Trophoblast cell (in vitro differentiated cells and primary cell): Measurements from ENCODE around the gene FBXL19.

Experiments
- DNase-seq, 2 donors: peaks; one replicate each; pipeline ENCODE4 v3.0.0-alpha.2; 2016
- H2AFZ ChIP-seq: 2 replicates; pipeline ENCODE4 v1.6.1; 2013; ENCODE audit warnings: low read length, moderate library complexity, mild to moderate bottlenecking; ENCODE audit not compliant: insufficient read depth, poor library complexity
- H2AK5ac ChIP-seq: 2 replicates; pipeline ENCODE4 v1.6.1; 2013; ENCODE audit warnings: mild to moderate bottlenecking, low read length
- H2BK120ac ChIP-seq: 2 replicates; pipeline ENCODE4 v1.6.1; 2013; ENCODE audit warnings: low read length, mild to moderate bottlenecking, moderate library complexity; ENCODE audit not compliant: insufficient read depth, poor library complexity
- H2BK12ac ChIP-seq: 2 replicates; pipeline ENCODE4 v1.6.1; 2013; ENCODE audit warnings: mild to moderate bottlenecking, low read length, moderate library complexity
- H2BK5ac ChIP-seq: 2 replicates; pipeline ENCODE4 v1.6.1; 2013; ENCODE audit warnings: low read length, low read depth, moderate library complexity, mild to moderate bottlenecking; ENCODE audit not compliant: poor library complexity
- H3K14ac ChIP-seq: 2 replicates; pipeline ENCODE4 v1.6.1; 2013; ENCODE audit warnings: mild to moderate bottlenecking, low read length
- H3K18ac ChIP-seq: 2 replicates; pipeline ENCODE4 v1.6.1; 2013; ENCODE audit warnings: mild to moderate bottlenecking, low read length
- H3K23ac ChIP-seq: 2 replicates; pipeline ENCODE4 v1.6.1; 2013; ENCODE audit warnings: low read length
- H3K27ac ChIP-seq: 2 replicates; pipeline ENCODE4 v1.5.1; 2013; ENCODE audit warnings: low read depth, mild to moderate bottlenecking, inconsistent platforms, low read length, moderate library complexity
- H3K27me3 ChIP-seq: 2 replicates; pipeline ENCODE4 v1.6.1; 2013; ENCODE audit warnings: inconsistent platforms, mild to moderate bottlenecking, low read length, moderate library complexity; ENCODE audit not compliant: insufficient read depth
- H3K36me3 ChIP-seq, 2 experiments: 1 replicate in 1 of 2; 2 replicates in 1 of 2; pipeline ENCODE4 v1.6.1; 2013; ENCODE audit warnings: low read length in 2 of 2, mild to moderate bottlenecking in 2 of 2, moderate library complexity in 1 of 2; ENCODE audit not compliant: insufficient read depth in 2 of 2, control insufficient read depth in 1 of 2
- H3K4ac ChIP-seq: 2 replicates; pipeline ENCODE4 v1.6.1; 2013; ENCODE audit warnings: low read depth, mild to moderate bottlenecking, low read length, moderate library complexity
- H3K4me1 ChIP-seq, 2 experiments: 1 replicate in 1 of 2; 2 replicates in 1 of 2; pipeline ENCODE4 v1.6.1; 2013; ENCODE audit warnings: low read length in 2 of 2, mild to moderate bottlenecking in 2 of 2, moderate library complexity in 1 of 2; ENCODE audit not compliant: insufficient read depth in 2 of 2, control insufficient read depth in 1 of 2
- H3K4me2 ChIP-seq: 2 replicates; pipeline ENCODE4 v1.6.1; 2013; ENCODE audit warnings: inconsistent platforms, mild to moderate bottlenecking, low read length, moderate library complexity
- H3K4me3 ChIP-seq: 2 replicates; pipeline ENCODE4 v1.5.1; 2013; ENCODE audit warnings: mild to moderate bottlenecking, low read depth, low read length, inconsistent platforms
- H3K79me1 ChIP-seq: one replicate; pipeline ENCODE4 v1.6.1; 2013; ENCODE audit warnings: low read length
- H3K79me2 ChIP-seq: 2 replicates; pipeline ENCODE4 v1.6.1; 2013; ENCODE audit warnings: low read length, mild to moderate bottlenecking; ENCODE audit not compliant: control insufficient read depth, insufficient read depth, poor library complexity
- H3K9ac ChIP-seq: 2 replicates; pipeline ENCODE4 v1.6.1; 2013; ENCODE audit warnings: mild to moderate bottlenecking, low read length
- H3K9me3 ChIP-seq: 2 replicates; pipeline ENCODE4 v1.6.1; 2013; ENCODE audit warnings: low read depth, mild to moderate bottlenecking, control low read depth, inconsistent platforms, low read length; ENCODE audit not compliant: insufficient read depth
- H4K12ac ChIP-seq: 2 replicates; pipeline ENCODE4 v1.6.1; 2013; ENCODE audit warnings: low read depth, mild to moderate bottlenecking, low read length, moderate library complexity
- H4K8ac ChIP-seq: 2 replicates; pipeline ENCODE4 v1.6.1; 2013; ENCODE audit warnings: low read depth, mild to moderate bottlenecking, low read length, moderate library complexity
- H4K91ac ChIP-seq: one replicate; pipeline ENCODE4 v1.6.1; 2013; ENCODE audit warnings: low read depth, mild to moderate bottlenecking, low read length, moderate library complexity
- WGBS: extraction: QIAGEN DNeasy Blood & Tissue Kit; methylation state at CpG from one replicate; pipeline ENCODE4 v1.1.7; 2013; ENCODE audit warnings: missing lambda C conversion rate; ENCODE audit not compliant: insufficient read length, insufficient coverage; ENCODE audit errors: extremely low coverage; 5-methylcytosine and 5-hydroxymethylcytosine counted together

Gene FBXL19

GRCh38 chr16:30949650-30950515 lies 26.5 kb downstream of the FBXL19 start:
- peak overlapping the region; percentile 7 for H2BK5ac ChIP-seq
- H3K27ac ChIP-seq, result peak overlapping the region; percentile 91
- peak overlapping the region; percentile 80 for H3K4me3 ChIP-seq
- H3K9me3 ChIP-seq, result no peaks in the 10 kb centered on the region
- H3K79me2 ChIP-seq, result peaks cover 2% of the 10 kb centered on the region
- peaks cover 19 to 27% of the 10 kb centered on the region in 2 experiments for H3K4me1 ChIP-seq
- peak overlapping the region; percentile 38 for H2AK5ac ChIP-seq
- peak overlapping the region; percentile 34 for H3K9ac ChIP-seq
- H3K79me1 ChIP-seq, result peaks cover 15% of the 10 kb centered on the region
- H3K23ac ChIP-seq, result no peak overlapping the region
- H4K8ac ChIP-seq, result peak overlapping the region; percentile 79
- H2BK120ac ChIP-seq, result peak overlapping the region; percentile 60
- peak overlapping the region; percentile 17 for H3K4ac ChIP-seq
- no peak overlapping the region for H2AFZ ChIP-seq
- peaks cover 16 to 17% of the 10 kb centered on the region in 2 experiments for H3K36me3 ChIP-seq
- H3K14ac ChIP-seq, result peak overlapping the region; percentile 22
- peak overlapping the region; percentile 87 for H4K91ac ChIP-seq
- peak; percentile 97 to 99 for DNase-seq
- H3K4me2 ChIP-seq, result peak overlapping the region; percentile 93
- peak overlapping the region; percentile 7 for H2BK12ac ChIP-seq
- H3K18ac ChIP-seq, result peak overlapping the region; percentile 36
- H3K27me3 ChIP-seq, result no peaks in the 10 kb centered on the region
- H4K12ac ChIP-seq, result no peak overlapping the region
- no CpG with 5 or more reads among the region's 21 CpGs for WGBS

- H3K27ac ChIP-seq, result peak overlapping the region; percentile 40
- peaks cover 19 to 27% of the 10 kb centered on the region in 2 experiments for H3K4me1 ChIP-seq
- H4K8ac ChIP-seq, result no peak overlapping the region
- peak overlapping the region; percentile 28 for H4K91ac ChIP-seq
- no peaks in the 10 kb centered on the region for H3K27me3 ChIP-seq
- H2AK5ac ChIP-seq, result peak overlapping the region; percentile 3
- DNase-seq, result no peak
- peaks cover 15% of the 10 kb centered on the region for H3K79me1 ChIP-seq
- H4K12ac ChIP-seq, result no peak overlapping the region
- no peak overlapping the region for H3K4ac ChIP-seq
- no peak overlapping the region for H3K14ac ChIP-seq
- H3K18ac ChIP-seq, result peak overlapping the region; percentile 21
- H3K4me3 ChIP-seq, result no peak overlapping the region
- H3K36me3 ChIP-seq, result peaks cover 14 to 17% of the 10 kb centered on the region in 2 experiments
- no peak overlapping the region for H3K9ac ChIP-seq
- no peak overlapping the region for H2BK5ac ChIP-seq
- H2BK120ac ChIP-seq, result no peak overlapping the region
- H3K79me2 ChIP-seq, result peaks cover 2% of the 10 kb centered on the region
- no CpG with 5 or more reads among the region's 8 CpGs for WGBS
- H2AFZ ChIP-seq, result no peak overlapping the region
- H3K23ac ChIP-seq, result no peak overlapping the region
- no peaks in the 10 kb centered on the region for H3K9me3 ChIP-seq
- H3K4me2 ChIP-seq, result peak overlapping the region; percentile 93
- no peak overlapping the region for H2BK12ac ChIP-seq
These were observed 27.2 kb downstream of the FBXL19 start for GRCh38 chr16:30950516-30951065.

DNA sequence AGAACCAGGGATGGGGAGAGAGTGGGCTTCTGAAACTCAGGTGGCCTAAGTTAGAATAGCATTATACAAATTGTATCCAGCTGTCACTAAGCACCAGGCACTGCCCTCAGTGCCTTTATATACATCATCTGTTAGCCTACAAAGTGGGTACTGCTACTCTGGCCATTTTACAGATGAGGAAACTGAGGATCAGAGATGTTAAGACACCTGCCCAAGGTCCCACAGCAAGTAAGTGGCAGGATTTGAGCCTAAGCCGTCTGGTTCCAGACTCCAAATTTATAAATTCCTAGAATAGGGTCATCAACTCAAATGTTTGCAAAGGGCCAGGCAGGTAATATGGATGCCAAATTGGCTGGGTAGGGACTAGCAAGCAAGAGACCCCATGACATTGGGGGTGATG lies 27.8 kb downstream of the FBXL19 start:
- Histone ChIP-seq H2BK12ac (no peak overlapping the region), H4K8ac (no peak overlapping the region), H2BK120ac (no peak overlapping the region), H3K27ac (no peak overlapping the region), H2AK5ac (no peak overlapping the region), H4K91ac (no peak overlapping the region), H3K18ac (no peak overlapping the region), H3K36me3 (peaks cover 14 to 16% of the 10 kb centered on the region in 2 experiments), H2AFZ (no peak overlapping the region), H3K4ac (no peak overlapping the region), H2BK5ac (no peak overlapping the region), H3K14ac (no peak overlapping the region), H3K27me3 (no peaks in the 10 kb centered on the region), H3K79me1 (peaks cover 15% of the 10 kb centered on the region), H3K9ac (no peak overlapping the region), H3K4me2 (no peak overlapping the region), H3K23ac (no peak overlapping the region), H3K4me1 (peaks cover 19 to 27% of the 10 kb centered on the region in 2 experiments), H3K79me2 (peaks cover 2% of the 10 kb centered on the region), H3K9me3 (no peaks in the 10 kb centered on the region), H4K12ac (no peak overlapping the region), H3K4me3 (peak overlapping the region; percentile 39)
- no CpG with 5 or more reads among the region's 1 CpG for WGBS
- no peak for DNase-seq

- no peak overlapping the region for H4K8ac ChIP-seq
- H3K4ac ChIP-seq, result no peak overlapping the region
- H3K79me2 ChIP-seq, result peaks cover 2% of the 10 kb centered on the region
- no peak overlapping the region for H3K23ac ChIP-seq
- peaks cover 10% of the 10 kb centered on the region in 2 experiments for H3K36me3 ChIP-seq
- H2BK5ac ChIP-seq, result no peak overlapping the region
- peaks cover 22 to 27% of the 10 kb centered on the region in 2 experiments for H3K4me1 ChIP-seq
- no peak overlapping the region for H3K18ac ChIP-seq
- H3K14ac ChIP-seq, result no peak overlapping the region
- peaks cover 15% of the 10 kb centered on the region for H3K79me1 ChIP-seq
- no peaks in the 10 kb centered on the region for H3K27me3 ChIP-seq
- no CpG with 5 or more reads among the region's 3 CpGs for WGBS
- H2AK5ac ChIP-seq, result no peak overlapping the region
- H2BK12ac ChIP-seq, result no peak overlapping the region
- no peak overlapping the region for H2BK120ac ChIP-seq
- no peak overlapping the region for H4K91ac ChIP-seq
- no peak overlapping the region for H3K27ac ChIP-seq
- H4K12ac ChIP-seq, result no peak overlapping the region
- no peak overlapping the region for H3K9ac ChIP-seq
- H3K4me2 ChIP-seq, result no peak overlapping the region
- H3K4me3 ChIP-seq, result no peak overlapping the region
- H3K9me3 ChIP-seq, result no peaks in the 10 kb centered on the region
- H2AFZ ChIP-seq, result no peak overlapping the region
- DNase-seq, result no peak
These were observed 28.4 kb downstream of the FBXL19 start for GRCh38 chr16:30951750-30952149.
